GM19193 (cell line): ENCODE data around the gene RPGRIP1L.

Source experiments
- POLR2A ChIP-seq: IDR thresholded peaks from 4 replicates; pipeline ENCODE4 v1.6.1; 2011; ENCODE audit not compliant: insufficient read depth, insufficient read length; ENCODE audit errors: extremely low read depth

The RPGRIP1L gene

DNA sequence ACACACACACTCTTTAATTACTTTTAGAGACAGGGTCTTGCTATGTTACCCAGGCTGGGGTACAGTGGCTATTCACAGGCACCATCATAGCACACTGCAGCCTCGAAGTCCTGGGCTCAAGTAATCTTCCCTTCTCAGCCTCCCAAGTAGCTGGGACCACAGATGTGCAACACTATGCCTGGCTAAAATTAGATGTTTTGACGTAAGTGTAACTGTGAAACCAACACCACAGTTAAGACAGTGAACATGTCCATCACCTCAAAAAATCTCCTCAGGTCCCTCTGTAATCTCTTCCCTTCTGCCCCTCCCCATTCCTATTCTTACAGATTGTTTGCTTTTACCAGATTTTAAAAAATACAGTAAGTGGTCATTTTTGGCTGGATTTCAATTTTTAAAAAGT lies 66.7 kb downstream of the RPGRIP1L start:
- no peak for TF ChIP-seq POLR2A

DNA sequence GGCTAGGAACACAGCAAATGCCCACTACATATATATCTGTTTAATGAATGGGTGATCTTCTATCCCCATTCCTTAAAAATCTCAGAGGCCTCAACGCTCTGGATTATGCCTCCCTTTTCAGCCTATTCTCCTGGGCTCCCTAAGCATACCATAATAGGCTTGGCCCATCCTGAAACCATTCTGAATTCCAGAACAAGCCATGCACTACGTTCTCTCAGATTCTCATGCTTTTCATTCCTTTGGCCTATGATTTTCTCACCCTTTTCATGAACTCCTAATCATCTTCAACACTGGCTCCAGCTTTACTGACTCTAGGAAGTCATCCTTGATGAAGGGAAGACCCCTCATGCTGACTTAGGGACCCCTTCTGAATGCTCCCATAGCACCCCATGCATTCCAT lies 71.1 kb downstream of the RPGRIP1L start:
- no peak for TF ChIP-seq POLR2A

DNA sequence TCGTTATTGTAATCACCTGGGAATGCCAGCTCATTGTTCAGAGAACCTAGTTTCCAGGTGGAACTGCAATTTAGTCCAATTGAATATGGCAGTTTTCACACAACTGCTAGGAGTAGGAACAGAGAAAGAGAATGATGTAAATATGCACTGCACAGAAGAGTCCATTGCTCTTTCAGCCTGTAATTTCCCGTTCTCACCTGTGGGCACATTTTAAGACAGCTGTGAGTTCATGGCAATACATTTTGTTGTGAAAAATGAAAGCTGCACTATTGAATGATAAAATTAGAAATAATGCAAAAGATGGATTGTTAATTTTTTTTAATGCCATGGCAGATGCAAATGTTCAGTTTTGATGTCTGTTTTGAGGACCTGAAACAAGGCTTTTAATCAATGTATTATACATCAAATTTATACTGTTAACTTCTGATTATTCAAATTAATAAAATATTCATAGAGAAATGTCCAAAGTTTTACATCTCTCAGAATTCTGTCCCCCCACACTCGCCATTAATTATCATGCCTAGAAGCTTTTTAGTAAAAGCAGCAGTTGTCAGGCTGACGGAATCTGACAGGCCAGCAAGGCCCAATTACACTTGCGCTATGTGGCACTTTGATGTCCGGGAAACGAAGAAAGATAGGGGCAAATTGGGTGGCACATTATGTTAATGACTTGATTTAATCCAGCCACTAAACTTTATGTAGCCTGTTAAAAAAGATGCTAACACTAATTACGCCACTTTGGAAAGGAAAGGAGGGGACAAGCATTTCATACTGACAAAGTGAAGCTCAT lies 72.2 kb downstream of the RPGRIP1L start:
- TF ChIP-seq POLR2A: no peak

DNA sequence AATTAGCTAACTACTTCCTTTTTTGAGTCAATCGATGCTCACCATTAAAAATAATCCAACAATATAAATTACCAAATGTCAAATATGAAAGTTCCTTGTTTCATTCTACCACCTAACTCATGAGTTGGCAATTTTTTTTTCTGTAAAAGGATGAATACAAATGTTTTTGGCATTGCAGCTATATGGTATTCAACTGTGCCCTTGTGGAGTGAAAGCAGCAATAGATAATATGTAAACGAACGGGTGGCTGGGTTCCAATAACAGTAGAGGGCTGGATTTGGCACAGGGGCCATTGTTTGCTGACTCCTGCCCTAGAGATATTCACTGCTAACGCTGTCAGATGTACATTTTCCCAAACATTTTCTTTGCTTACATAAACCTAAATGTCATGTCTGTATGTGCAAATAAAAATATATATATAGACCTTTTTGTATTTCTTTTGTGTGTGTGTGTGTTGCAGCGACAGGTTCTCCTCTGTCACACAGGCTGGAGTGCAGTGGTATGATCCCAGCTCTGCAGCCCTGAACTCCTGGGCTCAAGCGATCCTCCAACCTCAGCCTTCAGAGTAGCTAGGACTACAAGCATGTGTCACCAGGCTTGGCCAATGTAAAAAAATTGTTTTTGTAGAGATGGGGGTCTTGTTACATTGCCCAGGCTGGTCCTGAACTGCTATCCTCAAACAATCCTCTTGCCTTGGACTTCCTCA lies 73.9 kb downstream of the RPGRIP1L start:
- no peak for TF ChIP-seq POLR2A

DNA sequence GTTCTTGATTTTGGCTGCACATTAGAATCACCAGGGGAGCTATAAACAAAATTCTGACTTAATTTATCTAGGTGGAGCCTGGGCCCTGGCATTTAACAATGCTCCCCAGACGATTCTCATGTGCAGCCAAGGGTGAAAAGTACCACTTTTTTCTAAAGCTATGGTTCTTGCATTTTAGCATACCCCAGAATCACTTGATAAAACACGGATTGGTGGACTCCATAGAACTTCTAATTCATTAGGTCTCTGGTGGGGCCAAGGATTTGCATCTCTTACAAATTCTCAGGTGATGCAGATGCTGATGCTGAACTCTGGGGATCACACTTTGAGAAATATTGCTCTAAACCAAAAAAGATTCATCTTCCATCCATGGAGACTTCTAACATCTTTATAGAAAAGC lies 74.5 kb downstream of the RPGRIP1L start:
- TF ChIP-seq POLR2A: no peak

DNA sequence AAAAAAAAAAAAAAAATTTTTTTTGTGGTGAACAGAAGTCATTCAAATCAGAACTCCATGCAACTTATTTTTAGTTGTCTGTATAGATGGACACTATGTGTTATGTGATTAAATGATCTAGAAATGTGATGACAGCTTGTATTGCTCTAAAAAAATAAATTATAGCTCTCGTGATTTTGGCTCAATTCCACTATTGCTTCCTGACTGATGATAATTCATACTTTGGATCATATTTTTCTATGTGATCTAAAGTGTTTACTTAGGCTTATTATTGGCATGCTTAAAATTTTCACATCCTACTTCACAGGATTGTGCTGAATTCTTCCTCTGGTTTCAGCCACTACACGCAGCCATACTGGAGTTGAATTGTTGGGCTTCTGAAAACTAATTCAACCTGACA lies 76.8 kb downstream of the RPGRIP1L start:
- TF ChIP-seq POLR2A: no peak

DNA sequence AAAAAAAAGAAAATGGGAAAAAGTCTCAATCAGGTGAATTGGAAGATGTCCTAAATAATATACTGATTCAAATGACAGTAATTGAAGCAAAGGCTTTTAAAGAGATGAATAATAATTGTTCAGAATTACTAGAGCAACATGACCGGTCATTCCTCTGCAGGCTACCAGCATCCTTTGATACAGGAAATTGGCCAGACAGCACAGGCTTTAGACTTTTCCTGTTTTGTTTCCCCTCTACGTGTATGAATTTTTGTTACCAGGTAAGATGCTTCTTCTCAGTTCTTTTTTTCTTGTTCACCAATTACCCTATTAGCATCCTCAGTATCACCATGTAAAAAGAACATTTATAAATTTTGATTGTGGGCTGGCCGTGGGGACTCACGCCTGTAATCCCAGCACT lies 77.5 kb downstream of the RPGRIP1L start:
- no peak for TF ChIP-seq POLR2A

DNA sequence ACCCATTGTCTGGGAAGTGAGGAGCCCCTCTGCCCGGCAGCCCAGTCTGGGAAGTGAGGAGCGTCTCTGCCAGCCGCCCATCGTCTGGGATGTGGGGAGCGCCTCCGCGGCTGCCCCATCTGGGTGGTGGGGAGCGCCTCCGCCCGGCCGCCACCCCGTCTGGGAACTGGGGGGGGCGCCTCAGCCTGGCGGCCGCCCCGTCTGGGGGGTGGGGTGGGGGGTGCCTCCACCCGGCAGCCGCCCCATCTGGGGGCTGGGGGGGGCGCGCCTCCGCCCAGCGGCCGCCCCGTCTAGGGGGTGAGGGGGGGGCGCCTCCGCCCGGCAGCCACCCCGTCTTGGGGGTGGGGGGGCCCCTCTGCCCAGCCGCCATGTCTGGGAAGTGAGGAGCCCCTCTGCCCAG lies 78.4 kb downstream of the RPGRIP1L start:
- no peak for TF ChIP-seq POLR2A

DNA sequence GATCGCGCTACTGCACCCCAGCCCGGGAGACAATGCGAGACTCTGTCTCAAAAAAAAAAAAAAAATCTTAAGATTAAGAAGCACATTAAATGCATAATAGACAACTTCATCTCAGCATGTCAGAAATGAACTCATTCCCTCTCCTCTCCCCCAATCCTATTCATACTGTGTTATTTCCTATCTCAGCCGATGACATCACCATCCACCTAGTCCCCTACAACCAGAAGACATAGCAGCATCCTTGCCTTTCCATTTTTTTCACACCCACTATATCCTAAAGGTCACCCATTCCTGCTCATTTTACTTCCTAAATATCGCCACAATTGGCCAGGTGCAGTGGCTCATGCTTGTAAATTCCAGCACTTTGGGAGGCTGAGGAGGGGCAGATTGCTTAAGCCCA lies 81.3 kb downstream of the RPGRIP1L start:
- TF ChIP-seq POLR2A: no peak

DNA sequence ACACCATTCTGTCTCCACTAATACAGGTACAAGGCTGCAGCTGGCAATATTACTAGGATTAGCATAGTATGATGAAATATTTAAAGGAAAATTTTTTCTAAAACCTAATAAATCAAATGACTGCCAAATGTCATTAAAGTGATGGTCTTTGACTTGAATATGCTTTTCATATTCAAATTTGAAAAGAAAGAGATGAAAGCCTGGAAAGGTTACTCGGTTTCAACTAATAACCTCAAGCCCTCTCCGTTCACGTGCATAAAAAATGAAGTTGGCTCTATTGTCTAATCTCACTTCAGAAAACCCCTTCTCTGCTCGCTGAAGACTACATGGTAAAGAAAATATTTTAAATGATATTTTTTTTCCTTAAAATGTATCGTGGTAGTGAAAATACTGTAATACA lies 83.2 kb downstream of the RPGRIP1L start:
- TF ChIP-seq POLR2A: no peak

DNA sequence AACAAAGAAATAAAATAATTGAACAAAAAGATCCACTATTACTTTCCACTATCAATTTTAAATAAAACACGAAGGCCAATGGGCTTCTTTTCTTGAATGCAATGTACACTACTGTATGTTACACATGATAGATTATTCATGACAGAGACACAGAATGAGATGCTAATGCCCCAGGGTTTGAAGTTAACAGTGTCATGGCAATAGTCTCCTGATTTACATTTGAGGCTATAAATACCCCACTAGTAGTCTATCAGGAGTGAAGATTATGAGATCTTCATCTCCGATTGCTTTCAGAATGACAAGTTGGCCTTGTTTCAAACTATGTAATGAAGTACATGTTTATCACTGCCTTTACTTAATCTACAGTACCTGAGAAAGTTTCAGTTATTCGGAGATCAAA lies 84.4 kb downstream of the RPGRIP1L start:
- TF ChIP-seq POLR2A: no peak

DNA sequence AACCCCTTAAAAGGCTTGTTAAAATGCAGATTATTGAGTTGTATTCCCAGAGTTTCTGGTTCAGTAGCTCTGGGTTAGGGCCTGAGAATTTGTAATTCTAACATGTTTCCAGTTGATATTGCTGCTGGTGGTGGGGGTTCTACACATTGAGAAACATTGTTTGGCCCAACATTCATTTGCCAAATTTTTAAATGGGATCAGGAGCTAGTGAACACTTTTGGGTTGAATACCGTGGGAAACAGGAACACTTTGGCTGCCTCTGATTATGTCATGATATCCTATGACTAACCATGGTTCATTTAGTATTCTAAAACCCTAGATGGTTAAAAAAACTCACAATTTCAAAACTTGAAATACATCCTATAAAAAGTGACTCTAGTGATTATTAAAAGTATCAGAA lies 89.3 kb downstream of the RPGRIP1L start:
- TF ChIP-seq POLR2A: no peak

DNA sequence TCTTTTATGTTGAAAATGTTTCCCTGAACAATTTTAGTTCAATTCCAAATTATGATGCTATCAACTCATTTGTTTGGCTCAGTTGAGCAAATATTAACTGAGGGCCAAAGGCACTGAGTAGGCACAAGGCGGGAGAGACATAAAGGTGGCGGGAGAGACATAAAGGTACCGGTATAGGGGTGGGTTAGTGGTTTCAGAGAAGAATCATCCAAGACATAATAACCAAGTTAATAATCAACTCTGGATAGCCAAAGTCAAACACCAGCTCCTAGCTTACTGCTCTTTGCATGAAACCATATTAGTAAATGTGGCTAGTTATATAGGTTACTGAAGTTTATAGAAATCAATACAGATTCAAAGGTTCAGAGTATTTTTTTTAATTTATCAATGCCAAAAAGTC lies 91.7 kb downstream of the RPGRIP1L start:
- no peak for TF ChIP-seq POLR2A

DNA sequence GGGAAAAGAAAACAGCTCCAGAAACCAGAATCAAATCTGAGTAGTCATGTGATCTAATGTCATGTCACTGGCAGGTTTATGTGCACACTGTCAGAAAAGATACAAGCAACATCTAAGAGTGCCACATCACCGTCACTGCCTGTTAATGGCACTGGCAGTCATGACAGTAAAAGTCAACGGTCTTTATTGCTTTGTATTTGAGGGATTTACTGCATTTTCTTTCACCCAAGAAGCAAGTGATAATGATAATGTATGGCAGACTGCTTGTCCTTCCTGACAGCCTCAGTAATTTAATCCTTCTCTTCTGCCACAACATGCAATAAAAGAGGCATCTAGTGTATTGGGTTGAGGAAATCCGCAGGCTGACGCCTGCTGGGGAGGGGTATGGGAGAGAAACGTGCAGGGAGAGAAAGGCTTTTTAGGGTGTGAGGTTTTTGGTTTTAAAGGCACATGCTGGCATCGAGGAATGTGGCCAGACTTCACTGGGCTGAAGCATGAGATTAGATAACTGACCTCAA lies 92.4 kb downstream of the RPGRIP1L start:
- no peak for TF ChIP-seq POLR2A

DNA sequence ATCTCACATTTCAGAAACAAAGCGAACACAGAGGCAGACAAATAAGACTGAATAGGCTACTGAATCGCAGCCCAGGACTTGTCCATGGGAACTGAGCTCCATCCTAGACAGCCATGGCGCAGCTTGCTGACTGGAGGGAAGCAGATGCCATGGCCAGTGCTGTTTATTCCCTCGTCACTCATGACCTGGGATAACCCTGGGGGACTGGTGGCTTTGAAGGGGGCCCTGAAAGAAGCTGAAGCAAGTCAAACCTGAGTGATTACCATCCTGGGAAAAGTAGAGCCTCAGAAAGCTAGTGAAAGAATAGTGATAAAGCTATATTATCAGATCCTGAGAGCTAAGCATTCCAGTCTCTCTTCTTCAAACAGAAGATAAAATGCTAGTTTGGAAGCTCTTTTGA lies 94.1 kb downstream of the RPGRIP1L start:
- no peak for TF ChIP-seq POLR2A

DNA sequence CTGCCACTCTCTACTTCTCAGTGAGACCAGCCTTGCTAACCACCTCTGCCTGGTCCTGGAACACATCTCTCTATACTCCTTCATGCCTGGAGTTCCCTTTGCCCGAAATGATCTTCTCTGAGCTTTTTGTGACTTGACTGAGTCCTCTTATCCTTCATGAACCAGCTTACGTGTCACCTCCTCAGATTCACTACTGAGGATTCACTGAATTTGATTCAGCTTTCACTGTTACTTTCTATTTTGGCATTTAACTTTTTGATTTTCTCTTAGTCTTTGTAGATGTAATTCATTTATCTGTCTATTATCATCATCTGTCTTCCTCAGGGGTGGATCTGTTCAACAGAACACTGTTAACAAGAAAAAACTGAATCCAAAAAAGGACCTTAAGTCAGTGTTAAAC lies 95.6 kb downstream of the RPGRIP1L start:
- TF ChIP-seq POLR2A: no peak
